Peyer's patch (tissue), 4 donors: Measurements from ENCODE around the gene ZNF576.

Source experiments
- CTCF ChIP-seq, 6 experiments: fragments of 450-650 bp in 4 of 6; fragments of 200-600 bp in 2 of 6; sonication (generic) in 1 of 6; IDR thresholded peaks; one replicate each; pipeline ENCODE4 v1.5.1; 2017 to 2019; ENCODE audit warnings: antibody characterized with exemption in 6 of 6, mild to moderate bottlenecking in 3 of 6, moderate library complexity in 1 of 6
- POLR2A ChIP-seq, 2 donors: fragments of 450-650 bp; IDR thresholded peaks; one replicate each; pipeline ENCODE4 v1.5.1; 2017; ENCODE audit warnings: antibody characterized with exemption in 2 of 2, mild to moderate bottlenecking in 2 of 2, moderate library complexity in 2 of 2

GRCh38 chr19:43562226-43562697, 34.1 kb upstream of the ZNF576 start:
- TF ChIP-seq POLR2A (IDR thresholded peaks at IDR 0.05) = no peak
- TF ChIP-seq CTCF (IDR thresholded peaks at IDR 0.05) = no peak
